T-helper 9 cell (primary cell): Measurements from ENCODE around the gene FASTK.
"Not testable (repeated sequence)": the region's sequence is repeated elsewhere in the genome, so short reads cannot be mapped to it uniquely, and the experiment has no call there.

Source experiments
- DNase-seq: peaks from one replicate; pipeline ENCODE4 v3.0.0-alpha.2; 2020

FASTK gene

DNA sequence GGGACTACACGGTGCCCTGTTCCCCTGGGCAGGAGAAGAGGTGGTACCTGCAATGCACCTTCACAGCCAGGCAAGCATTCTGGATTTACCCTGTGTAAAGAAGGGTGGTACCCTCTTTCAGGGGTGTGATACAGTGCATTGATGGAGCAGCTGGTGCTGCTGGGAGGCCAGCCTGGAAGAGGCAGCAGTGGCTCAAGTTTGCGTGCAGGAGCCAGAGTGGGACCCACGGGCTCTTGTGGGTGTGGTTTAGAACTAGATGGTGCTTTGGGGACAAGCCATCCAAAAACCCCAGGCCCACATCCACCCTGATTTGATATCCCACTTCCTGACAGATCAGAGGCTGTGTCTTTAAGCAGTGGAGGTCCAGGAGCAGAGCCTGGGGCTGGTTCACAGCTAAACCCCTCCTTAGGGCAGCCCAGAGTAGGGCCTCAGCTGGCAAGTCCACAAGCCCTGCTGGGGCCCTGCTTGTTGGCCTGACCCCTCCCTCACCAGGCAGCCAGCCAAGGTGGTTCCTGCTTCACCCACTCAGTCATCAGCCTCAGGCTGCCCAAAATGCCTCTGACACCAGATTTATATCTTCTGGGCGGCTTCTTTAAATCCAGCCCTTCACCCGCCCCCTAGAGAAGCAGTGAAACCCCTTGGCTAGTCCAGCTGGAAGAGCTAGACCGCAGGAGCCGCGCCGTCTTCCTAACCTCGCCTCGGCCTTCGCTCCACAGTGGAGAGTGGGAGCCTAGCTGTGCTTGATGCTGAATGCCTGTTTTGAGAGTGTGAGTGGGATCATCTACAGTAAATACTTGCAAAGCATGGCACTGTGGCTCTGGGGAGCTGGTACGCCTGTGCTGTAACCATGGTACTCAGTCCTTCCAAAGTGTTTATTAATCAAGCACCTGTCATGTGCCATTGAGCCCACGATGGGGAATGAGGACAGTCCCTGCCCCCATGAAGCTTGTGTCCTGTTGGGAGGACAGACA lies 33.7 kb downstream of the FASTK start:
- DNase-seq: no peak

DNA sequence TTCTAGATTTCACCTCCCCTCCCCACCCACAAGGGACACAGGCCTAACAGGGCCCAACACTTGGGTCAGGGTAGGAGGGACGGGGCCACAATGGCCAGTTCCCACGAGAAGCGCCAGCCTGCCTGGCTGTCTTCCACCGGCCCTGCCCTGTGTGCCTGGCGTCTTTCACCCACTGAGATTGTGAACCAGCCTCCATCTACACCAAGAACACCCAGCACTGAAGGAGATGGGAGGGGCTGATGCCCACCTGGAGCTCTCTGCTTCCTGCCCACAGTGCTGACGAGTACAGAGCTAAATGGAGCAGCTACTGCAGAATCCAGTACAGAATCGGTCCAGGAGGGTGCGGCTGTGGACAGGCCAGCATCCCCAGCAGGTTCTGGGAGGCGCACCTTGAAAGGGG lies 34.6 kb downstream of the FASTK start:
- DNase-seq: no peak

DNA sequence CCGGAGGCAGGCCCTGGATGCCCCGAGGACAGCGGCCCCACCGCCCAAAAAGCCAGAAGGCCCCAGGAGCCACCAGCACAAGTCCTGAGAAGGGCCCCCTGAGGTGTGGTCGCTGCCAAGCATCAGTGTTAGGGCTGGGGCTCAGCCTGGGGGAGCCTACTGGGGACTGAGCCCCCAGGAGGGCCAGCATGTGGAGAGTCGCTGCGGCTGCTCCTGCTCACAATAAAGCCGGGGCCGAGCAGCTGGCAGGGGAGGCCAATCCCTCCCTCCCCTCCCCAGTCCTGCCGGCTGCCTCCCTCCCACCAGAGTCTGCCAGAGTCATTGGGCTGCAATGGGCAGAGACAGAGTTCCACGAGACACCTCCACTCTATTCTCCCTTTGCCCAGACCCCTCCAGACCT lies 35.3 kb downstream of the FASTK start:
- no peak for DNase-seq

DNA sequence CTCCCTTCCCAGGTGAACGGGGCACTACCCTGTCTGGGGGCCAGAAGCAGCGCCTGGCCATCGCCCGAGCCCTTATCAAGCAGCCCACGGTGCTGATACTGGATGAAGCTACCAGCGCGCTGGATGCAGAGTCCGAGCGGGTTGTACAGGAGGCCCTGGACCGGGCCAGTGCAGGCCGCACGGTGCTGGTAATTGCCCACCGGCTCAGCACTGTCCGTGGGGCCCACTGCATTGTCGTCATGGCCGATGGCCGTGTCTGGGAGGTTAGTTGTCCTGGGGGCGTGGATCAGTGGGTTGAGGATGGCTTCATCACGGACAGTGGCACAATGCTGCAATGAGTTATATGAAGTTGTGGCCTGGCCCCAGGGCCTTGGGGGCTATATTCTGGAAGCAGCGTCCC lies 36.6 kb downstream of the FASTK start:
- no peak for DNase-seq

DNA sequence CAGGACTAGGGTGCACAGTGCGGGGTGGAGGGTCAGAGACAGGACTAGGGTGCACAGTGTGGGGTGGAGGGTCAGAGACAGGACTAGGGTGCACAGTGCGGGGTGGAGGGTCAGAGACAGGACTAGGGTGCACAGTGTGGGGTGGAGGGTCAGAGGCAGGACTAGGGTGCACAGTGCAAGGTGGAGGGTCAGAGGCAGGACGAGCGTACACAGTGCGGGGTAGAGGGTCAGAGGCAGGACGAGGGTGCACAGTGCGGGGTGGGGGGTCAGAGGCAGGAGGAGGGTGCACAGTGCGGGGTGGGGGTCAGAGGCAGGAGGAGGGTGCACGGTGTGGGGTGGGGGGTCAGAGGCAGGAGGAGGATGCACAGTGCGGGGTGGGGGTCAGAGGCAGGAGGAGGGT lies 37.2 kb downstream of the FASTK start:
- not testable (repeated sequence) for DNase-seq

DNA sequence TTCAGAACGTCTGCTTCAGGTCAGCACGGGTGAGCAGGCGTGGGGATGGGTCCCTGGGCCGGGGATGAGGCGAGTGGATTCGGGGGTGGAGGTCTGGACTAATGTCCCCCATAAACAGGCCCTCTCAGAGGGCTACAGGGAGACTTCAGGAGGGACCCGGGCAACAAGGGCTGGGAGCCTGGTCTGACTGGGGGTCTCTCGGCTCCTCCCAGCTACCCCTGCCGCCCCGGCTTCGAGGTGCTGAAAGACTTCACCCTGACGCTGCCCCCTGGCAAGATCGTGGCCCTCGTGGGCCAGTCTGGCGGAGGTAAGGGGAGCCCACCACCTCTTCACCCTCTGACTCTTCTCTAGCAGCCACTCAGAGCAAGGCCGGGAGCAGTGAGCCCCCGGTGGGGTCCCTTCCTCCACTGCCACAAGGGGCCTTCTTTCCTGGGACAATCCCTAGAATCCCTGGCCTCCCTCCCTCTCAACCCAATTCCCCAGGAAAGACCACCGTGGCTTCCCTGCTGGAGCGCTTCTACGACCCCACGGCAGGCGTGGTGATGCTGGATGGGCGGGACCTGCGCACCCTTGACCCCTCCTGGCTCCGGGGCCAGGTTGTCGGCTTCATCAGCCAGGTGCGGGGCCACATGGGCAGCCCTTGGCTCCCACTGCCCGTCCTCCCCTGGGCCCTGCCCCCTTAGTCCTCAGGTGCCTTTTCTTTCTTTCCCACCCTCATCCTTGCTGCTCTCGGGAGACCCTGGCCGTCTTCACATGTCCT lies 39.8 kb downstream of the FASTK start:
- no peak for DNase-seq

DNA sequence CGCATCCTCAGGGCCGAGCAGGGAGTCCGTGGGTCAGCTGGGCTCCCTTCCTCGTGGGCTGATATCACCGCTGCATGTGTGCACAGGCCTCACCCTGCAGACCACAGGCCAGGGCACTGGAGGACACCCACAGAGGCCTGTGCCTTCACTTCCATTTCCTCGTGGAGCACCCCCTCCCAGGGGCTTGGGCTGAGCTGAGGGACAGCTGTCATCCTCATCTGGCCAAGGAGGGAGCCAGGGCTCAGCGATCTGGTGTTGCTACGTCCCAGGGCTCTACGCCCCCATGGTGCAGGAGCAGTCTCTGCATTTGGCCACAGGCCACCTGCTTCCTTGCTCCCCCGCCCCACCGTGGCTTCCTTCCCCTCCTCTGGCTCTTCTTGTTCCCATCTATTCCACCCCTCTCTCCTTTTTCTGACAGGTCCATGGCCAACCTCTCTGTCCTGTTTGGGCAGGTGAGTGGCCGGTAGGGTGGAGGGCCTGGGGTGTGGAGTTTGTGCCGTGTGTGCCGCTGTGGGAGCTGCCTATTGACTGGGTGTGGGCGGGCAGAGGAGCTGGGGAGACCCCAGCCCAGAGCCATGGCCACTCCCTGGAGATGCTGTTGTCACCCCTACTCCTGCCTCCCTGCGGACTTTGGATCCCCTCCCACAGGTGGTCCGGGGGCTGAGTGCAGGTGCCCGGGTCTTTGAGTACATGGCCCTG lies 40.6 kb downstream of the FASTK start:
- DNase-seq: no peak

DNA sequence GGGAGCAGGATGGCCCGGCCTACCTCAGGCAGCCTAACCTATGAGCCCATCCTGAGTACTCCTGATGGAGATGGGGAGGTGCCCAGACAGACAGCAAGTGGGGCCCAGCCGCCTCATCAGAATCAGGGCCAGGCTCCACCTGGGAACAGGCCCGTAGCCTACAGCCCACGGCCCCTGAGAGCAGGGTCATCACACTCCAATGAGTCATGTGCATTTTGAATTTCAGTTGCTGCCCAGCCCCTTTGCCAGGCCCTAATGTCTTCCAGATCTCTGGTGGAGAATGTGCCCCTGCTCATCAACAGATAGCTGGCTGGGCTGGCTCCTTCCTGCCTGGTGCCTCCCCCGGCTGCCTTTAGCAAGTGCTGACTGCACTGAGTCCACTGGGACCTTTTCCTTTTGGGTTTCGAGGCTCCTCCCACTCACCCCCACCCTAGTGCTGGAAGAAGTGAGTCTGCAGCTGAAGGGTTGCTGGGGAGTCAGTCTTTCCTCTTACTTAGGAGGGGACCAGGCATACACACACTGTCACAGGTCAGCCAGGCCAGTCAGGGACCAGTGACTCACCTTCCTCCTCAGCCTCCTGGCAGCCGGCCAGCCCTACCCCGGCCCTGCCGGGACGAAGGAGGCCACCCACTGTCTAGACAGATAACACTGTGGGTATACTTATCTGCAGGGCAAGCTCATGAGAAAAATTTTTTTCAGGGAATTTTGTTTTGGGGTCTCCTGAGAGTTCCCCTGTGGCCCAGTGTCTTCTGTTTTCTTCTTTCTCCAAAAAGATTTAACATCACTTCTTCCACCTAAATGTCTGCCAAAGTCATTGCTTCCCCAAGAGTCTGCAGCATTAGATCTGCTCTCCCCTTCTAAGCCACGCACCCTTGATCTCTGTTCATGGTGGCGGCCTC lies 41.4 kb downstream of the FASTK start:
- peak; percentile 20 for DNase-seq

DNA sequence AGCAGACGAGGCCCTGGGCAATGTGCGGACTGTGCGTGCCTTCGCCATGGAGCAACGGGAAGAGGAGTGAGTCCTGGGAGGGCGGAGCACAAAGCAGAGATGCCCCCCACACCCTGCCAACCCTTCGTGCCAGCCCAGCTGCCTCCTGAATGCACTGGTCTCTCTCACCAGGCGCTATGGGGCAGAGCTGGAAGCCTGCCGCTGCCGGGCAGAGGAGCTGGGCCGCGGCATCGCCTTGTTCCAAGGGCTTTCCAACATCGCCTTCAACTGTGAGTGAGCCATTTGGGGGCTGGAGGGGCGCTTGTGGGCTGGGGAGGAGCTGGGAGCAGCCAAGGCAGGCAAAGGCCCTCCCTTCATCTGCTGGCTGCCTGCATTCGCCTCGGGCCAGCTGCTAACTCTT lies 44.7 kb downstream of the FASTK start:
- DNase-seq: no peak

DNA sequence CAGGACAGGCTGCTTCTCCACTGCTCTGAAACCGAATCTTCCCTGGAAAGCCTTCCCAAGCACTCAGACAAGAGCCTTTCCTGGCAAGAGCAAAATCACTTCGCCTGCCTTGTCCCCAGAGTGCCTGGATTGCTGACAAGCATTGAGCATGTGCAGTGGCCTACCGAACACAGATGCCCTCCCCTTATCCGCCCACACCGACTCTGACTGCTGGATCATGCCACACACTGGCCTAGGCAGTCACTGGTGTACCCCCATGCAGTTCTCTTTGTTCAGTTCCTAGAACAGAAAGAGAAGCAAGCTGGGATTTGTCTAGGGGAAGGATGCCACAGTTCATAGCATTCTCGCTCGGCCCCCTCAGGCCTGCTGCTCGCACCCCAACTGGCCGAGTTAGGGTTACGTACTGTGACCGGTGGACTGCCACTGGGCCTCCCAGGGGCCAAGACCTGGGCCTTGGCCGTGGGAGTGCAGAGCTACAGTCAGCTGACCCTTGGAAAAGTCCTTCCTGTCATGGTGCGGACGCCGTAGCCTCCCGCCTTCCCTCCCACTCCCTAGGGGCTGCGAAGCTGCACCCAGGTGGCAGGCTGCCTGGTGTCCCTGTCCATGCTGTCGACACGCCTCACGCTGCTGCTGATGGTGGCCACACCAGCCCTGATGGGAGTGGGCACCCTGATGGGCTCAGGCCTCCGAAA lies 45.4 kb downstream of the FASTK start:
- no peak for DNase-seq

DNA sequence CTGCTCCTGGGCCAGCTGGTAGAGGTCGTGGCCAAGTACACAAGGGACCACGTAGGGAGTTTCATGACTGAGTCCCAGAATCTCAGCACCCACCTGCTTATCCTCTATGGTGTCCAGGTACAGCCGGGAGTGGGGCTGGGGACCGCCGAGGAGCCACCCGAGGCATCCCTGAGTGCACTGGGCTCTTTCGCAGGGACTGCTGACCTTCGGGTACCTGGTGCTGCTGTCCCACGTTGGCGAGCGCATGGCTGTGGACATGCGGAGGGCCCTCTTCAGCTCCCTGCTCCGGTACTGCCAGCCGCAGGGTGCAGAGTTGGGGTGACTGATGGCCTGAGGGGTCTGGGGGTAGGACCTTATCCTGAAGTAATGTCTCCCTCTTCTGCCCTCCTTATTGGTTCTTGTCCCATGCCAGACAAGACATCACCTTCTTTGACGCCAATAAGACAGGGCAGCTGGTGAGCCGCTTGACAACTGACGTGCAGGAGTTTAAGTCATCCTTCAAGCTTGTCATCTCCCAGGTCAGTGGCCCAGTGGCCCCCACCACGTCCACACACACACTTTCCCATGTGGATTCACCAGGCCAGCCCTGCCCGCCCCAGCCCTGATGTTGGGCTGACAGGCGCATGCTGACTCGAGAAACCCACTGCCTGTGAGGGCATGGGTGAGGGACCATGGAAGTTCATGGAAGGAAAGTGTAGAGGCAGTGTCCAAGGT lies 46.1 kb downstream of the FASTK start:
- DNase-seq: no peak

DNA sequence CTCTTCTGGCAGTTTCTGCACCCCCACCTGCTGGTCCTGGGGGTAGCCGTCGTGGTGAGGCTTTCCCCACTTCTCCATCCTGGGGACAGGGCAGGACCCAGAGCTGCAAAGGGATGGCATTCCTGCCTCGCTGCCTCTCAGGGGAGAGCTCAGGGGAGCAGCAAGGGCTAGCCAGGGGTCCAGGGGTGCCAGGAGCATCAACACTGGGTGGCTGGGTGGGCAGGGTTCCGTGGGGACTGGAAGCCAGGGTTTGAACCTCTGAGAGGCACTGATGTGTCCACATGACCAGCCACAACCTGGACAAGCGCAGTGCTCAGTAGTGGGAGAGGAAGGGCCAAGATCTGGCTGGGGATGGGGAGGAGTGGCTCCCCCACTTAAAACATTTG lies 46.8 kb downstream of the FASTK start:
- no peak for DNase-seq

DNA sequence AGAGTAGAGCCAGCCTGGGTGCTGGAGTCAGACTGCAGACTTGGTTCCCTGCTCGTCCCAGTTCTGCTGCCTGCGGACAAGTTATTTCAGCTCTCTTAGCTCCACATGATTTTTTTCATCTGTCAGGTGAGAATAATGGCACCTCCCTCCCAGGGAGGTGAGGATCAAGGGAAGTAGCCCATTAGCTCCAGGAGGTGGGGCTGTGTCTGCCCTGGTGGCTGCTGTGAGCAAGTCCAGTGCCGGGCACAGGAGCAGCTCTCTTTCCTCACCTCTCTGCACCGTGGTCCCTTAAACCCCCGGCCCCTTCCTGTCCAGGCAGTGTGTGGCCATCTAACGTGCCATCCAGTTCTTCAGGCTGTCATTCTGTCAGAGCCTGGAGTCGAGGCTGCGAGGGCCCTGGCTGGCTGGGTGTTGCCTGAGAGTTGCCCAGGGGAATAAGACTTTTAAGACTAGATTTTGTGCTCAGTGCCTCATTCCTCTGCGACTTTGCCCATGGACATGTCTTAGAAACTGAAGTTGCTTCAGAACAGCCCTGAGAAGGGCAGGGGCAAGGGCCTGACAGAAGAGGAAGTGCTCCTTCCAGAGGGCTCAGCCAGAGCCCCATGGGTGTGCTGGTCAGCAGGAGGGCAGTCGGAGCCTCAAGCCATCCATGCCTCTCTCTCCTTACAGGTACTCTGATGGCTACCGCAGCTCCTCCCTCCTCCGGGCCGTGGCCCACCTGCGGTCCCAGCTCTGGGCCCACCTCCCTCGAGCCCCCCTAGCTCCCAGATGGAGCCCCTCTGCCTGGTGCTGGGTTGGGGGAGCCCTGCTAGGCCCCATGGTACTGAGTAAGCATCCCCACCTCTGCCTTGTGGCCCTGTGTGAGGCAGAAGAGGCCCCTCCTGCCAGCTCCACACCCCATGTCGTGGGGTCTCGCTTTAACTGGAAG lies 47.4 kb downstream of the FASTK start:
- DNase-seq: no peak

DNA sequence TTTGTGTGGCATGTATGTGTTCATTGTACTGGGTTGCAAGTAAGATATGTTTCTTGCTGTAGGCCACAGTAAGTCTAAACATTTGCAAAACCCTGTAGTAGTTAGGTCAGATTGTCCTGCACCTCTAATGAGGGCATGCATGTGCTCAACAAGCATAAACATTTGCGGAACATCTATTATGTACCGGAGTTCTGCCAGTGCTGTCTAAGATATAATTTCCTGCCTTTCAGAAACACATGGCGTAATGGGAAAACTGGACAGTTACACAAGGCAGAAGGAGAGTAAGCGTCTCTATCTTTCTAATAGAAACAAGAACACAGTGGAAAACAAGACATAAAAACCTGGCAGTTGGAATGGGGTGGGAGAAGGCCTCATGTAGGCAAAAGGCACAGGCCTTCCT lies 49.6 kb downstream of the FASTK start:
- no peak for DNase-seq

DNA sequence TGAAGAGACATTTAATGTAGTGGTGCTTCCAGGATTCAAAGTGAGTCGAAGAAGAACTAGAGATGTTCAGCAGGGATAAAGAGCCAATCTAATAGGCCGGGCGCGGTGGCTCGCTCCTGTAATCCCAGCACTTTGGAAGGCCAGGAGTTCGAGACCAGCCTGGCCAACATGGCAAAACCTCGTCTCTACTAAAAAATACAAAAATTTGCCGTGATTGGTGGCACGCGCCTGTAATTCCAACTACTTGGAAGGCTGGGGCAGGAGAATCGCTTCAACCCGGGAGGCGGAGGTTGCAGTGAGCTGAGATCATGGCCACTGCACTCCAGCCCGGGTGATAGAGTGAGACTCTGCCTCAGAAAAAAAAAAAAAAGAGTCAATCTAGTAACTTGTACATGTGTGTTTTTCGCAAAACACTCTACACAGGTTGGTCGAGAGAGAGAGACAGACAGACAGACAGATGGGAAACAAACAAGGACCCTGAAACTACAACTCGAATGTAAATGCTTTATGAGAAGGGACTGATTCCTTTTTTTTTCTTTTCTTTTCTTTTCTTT lies 51.6 kb downstream of the FASTK start:
- no peak for DNase-seq

DNA sequence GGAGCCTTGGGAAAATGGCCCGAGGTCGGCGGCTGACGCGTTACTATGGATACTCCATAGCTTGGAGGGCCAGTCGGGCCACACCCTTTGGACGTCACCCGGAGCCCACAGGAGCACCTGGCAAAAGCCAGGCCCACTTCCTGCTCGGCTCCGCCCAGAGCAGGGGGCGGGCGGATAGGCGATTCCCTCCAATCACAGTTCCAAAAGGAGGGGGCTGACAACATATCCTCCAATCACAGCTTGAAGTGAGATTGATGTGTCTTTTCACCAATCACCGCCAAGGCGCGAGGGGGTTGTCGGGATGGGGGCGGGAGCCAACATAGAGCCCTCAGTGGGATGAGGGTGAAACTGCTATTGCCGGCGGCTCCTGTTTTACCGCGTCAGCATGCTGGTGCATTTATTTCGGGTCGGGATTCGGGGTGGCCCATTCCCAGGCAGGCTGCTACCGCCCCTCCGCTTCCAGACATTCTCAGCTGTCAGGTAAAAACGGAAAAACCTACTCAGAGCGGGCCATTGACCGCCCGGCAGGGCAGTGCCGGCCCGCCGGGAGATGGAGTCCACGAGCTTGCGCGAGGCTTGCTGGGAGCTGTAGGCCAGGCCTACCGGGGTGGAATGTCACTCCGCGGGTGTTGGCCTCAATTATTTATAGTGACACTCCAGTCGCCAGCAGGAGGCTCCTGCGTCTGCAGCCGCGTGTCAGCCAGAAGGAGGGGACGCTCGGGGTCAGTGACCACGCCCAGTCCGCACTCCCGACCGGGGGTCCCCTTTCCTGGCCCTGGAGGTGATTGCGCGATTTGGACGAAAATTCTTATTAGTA lies 52.3 kb downstream of the FASTK start, which contains the start of gene ABCB8:
ABCB8 (plus strand) TSS at position 320 of the 817 bp plus-strand sequence; CDS start at position 386, 66 bp downstream.
- DNase-seq: peak; percentile 93

DNA sequence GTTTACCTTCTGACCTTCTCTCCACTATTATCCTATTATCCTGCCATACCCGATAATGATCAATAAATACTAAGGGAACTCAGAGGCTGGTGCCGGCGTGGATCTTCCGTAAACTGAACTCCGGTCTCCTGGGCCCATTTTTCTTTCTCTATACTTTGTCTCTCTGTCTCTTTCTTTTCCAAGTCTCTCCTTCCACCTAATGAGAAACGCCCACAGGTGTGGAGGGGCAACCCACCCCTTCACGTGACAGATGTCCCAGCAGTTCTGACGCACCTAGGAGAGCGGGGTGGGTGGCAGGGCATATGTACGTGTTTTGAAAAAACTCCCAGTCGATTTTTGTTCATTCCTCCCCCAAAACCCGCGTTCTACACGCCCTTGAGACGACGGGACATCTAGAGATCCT lies 52.9 kb downstream of the FASTK start:
- not testable (repeated sequence) for DNase-seq
